GM23338 (cell line): ENCODE data around the gene CTRL. TPM values are rescaled to one million over a fixed set of nuclear protein-coding genes. Genes with fewer than 3 reads are reported as not detected.

ENCODE experiments used
- ATAC-seq: fragments of 200-7000 bp; cut with Tn5 transposase; 3 replicates; pipeline ENCODE4 v1.9.1; 2020
- DNase-seq: peaks from one replicate; pipeline ENCODE4 v3.0.0-alpha.2; 2015; ENCODE audit warnings: low spot score
- H2AFZ ChIP-seq: fragments of 200-600 bp; sonication (generic); 2 replicates; pipeline ENCODE4 v1.8.0; 2016; ENCODE audit warnings: antibody characterized with exemption, mild to moderate bottlenecking, moderate library complexity
- H3F3A ChIP-seq: fragments of 200-600 bp; sonication (generic); replicated peaks from 2 replicates; pipeline ENCODE4 v1.8.0; 2017; ENCODE audit warnings: antibody characterized with exemption, mixed run types, low read depth
- H3K27ac ChIP-seq: fragments of 200-600 bp; sonication (generic); 2 replicates; pipeline ENCODE4 v1.6.1; 2016; ENCODE audit warnings: low read depth
- H3K27me3 ChIP-seq: fragments of 200-600 bp; sonication (generic); 2 replicates; pipeline ENCODE4 v1.8.0; 2016; ENCODE audit warnings: mild to moderate bottlenecking, mixed run types, moderate library complexity; ENCODE audit not compliant: insufficient read depth
- H3K36me3 ChIP-seq: fragments of 200-600 bp; sonication (generic); 2 replicates; pipeline ENCODE4 v1.8.0; 2016; ENCODE audit warnings: mild to moderate bottlenecking; ENCODE audit not compliant: insufficient read depth
- H3K4me1 ChIP-seq: fragments of 200-600 bp; sonication (generic); 2 replicates; pipeline ENCODE4 v1.8.0; 2016; ENCODE audit warnings: mild to moderate bottlenecking, moderate library complexity; ENCODE audit not compliant: insufficient read depth
- H3K4me2 ChIP-seq: fragments of 200-600 bp; sonication (generic); 2 replicates; pipeline ENCODE4 v1.7.1; 2017; ENCODE audit warnings: mixed run types
- H3K4me3 ChIP-seq: fragments of 200-600 bp; sonication (generic); 2 replicates; pipeline ENCODE4 v1.6.1; 2016; ENCODE audit warnings: mixed run types
- H3K79me2 ChIP-seq: fragments of 200-600 bp; sonication (generic); replicated peaks from 2 replicates; pipeline ENCODE4 v1.8.0; 2017; ENCODE audit warnings: mild to moderate bottlenecking; ENCODE audit not compliant: insufficient read depth
- H3K9me2 ChIP-seq: fragments of 200-600 bp; sonication (generic); 2 replicates; pipeline ENCODE4 v1.8.0; 2017; ENCODE audit not compliant: insufficient read depth
- H4K20me1 ChIP-seq: fragments of 200-600 bp; sonication (generic); replicated peaks from 2 replicates; pipeline ENCODE4 v1.8.0; 2017; ENCODE audit warnings: mild to moderate bottlenecking; ENCODE audit not compliant: insufficient read depth
- H3K27ac Mint-ChIP-seq: 2 replicates; pipeline ENCODE4 v1.8.0; 2020; ENCODE audit warnings: inconsistent platforms, mild to moderate bottlenecking, moderate library complexity, mixed read lengths
- H3K27me3 Mint-ChIP-seq: 3 replicates; pipeline ENCODE4 v1.8.0; 2022; ENCODE audit warnings: low read depth, mild to moderate bottlenecking, moderate library complexity, mixed read lengths, inconsistent platforms; ENCODE audit not compliant: insufficient read depth, poor library complexity
- H3K36me3 Mint-ChIP-seq: 3 replicates; pipeline ENCODE4 v1.8.0; 2021; ENCODE audit warnings: low read depth, mild to moderate bottlenecking, inconsistent platforms, moderate library complexity, mixed read lengths
- H3K4me1 Mint-ChIP-seq: 3 replicates; pipeline ENCODE4 v1.8.0; 2020; ENCODE audit warnings: mild to moderate bottlenecking, inconsistent platforms, mixed read lengths
- H3K4me3 Mint-ChIP-seq: 3 replicates; pipeline ENCODE4 v1.8.0; 2021; ENCODE audit warnings: moderate library complexity, mild to moderate bottlenecking, inconsistent platforms, mixed read lengths
- H3K9me3 Mint-ChIP-seq: 3 replicates; pipeline ENCODE4 v1.8.0; 2020; ENCODE audit warnings: moderate library complexity, mild to moderate bottlenecking, inconsistent platforms, mixed read lengths
- CREB1 ChIP-seq: fragments of 250-450 bp; sonication (Bioruptor Pico); IDR thresholded peaks from 2 replicates; pipeline ENCODE4 v1.5.0; 2020; ENCODE audit warnings: low read depth, mild to moderate bottlenecking, moderate library complexity
- ZNF114 ChIP-seq: fragments of 250-450 bp; sonication (Bioruptor Pico); IDR thresholded peaks from 2 replicates; pipeline ENCODE4 v1.5.0; 2020; ENCODE audit warnings: mild to moderate bottlenecking, moderate library complexity
- ZNF331 ChIP-seq: fragments of 250-450 bp; sonication (Bioruptor Pico); IDR thresholded peaks from 2 replicates; pipeline ENCODE4 v1.5.0; 2020; ENCODE audit warnings: low read depth, mild to moderate bottlenecking, moderate library complexity
- polyA plus RNA-seq: library from polyadenylated mRNA; unstranded; fragments of >200 nt; fragmentation: Nextera tagmentation; extraction: Ambion mirVana; gene quantifications from 2 replicates; pipeline ENCODE4 v1.2.1, GENCODE V29; 2016
- total RNA-seq: library from RNA; depleted of rRNA; stranded (reverse); fragments of >200 nt; shearing (Covaris generic); gene quantifications from 2 replicates; pipeline ENCODE4 v1.2.3, GENCODE V29; 2014
- TF ChIP-seq, protein P1 (sequence below): fragments of 250-450 bp; sonication (Bioruptor Pico); IDR thresholded peaks from 2 replicates; pipeline ENCODE4 v1.5.0; 2020; ENCODE audit warnings: mild to moderate bottlenecking, moderate library complexity
- TF ChIP-seq, protein P2 (sequence below): IDR thresholded peaks from 2 replicates; pipeline ENCODE4 v1.6.1; 2016; ENCODE audit warnings: antibody characterized with exemption
- TF ChIP-seq, protein P3 (sequence below), 2 experiments: fragments of 200-600 bp in 1 of 2; sonication (generic) in 1 of 2; conservative IDR thresholded peaks; 2 replicates each; pipeline versions ENCODE4 v1.5.1 to v1.6.1; 2016 to 2017; ENCODE audit warnings: antibody characterized with exemption in 2 of 2, low read depth in 2 of 2, mild to moderate bottlenecking in 2 of 2, moderate library complexity in 1 of 2

Gene CTRL
- total and polyA plus RNA-seq, 2 experiments from 2014 or later, result 1.6 to 13.0 TPM

DNA sequence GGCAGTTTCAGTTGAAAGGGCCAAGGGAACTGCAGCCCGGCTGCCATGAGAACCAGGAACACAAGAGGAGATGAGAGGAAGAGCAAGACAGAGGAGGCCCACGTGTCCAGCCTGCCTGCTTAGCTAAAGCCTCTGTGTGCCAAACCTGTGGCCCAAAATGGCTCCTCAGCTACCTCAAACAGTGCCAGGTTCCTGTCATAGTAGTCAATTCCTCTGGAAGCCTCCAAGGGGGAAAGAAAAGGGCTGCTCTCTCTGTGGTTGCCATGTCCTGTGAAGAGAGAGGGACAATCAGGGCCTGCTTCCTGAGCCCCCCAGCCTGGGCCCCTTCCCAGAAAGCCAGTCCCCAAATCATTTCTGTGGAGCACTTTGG is 31.6 kb upstream of the CTRL start (continued):
- TF ChIP-seq, protein P1, sequence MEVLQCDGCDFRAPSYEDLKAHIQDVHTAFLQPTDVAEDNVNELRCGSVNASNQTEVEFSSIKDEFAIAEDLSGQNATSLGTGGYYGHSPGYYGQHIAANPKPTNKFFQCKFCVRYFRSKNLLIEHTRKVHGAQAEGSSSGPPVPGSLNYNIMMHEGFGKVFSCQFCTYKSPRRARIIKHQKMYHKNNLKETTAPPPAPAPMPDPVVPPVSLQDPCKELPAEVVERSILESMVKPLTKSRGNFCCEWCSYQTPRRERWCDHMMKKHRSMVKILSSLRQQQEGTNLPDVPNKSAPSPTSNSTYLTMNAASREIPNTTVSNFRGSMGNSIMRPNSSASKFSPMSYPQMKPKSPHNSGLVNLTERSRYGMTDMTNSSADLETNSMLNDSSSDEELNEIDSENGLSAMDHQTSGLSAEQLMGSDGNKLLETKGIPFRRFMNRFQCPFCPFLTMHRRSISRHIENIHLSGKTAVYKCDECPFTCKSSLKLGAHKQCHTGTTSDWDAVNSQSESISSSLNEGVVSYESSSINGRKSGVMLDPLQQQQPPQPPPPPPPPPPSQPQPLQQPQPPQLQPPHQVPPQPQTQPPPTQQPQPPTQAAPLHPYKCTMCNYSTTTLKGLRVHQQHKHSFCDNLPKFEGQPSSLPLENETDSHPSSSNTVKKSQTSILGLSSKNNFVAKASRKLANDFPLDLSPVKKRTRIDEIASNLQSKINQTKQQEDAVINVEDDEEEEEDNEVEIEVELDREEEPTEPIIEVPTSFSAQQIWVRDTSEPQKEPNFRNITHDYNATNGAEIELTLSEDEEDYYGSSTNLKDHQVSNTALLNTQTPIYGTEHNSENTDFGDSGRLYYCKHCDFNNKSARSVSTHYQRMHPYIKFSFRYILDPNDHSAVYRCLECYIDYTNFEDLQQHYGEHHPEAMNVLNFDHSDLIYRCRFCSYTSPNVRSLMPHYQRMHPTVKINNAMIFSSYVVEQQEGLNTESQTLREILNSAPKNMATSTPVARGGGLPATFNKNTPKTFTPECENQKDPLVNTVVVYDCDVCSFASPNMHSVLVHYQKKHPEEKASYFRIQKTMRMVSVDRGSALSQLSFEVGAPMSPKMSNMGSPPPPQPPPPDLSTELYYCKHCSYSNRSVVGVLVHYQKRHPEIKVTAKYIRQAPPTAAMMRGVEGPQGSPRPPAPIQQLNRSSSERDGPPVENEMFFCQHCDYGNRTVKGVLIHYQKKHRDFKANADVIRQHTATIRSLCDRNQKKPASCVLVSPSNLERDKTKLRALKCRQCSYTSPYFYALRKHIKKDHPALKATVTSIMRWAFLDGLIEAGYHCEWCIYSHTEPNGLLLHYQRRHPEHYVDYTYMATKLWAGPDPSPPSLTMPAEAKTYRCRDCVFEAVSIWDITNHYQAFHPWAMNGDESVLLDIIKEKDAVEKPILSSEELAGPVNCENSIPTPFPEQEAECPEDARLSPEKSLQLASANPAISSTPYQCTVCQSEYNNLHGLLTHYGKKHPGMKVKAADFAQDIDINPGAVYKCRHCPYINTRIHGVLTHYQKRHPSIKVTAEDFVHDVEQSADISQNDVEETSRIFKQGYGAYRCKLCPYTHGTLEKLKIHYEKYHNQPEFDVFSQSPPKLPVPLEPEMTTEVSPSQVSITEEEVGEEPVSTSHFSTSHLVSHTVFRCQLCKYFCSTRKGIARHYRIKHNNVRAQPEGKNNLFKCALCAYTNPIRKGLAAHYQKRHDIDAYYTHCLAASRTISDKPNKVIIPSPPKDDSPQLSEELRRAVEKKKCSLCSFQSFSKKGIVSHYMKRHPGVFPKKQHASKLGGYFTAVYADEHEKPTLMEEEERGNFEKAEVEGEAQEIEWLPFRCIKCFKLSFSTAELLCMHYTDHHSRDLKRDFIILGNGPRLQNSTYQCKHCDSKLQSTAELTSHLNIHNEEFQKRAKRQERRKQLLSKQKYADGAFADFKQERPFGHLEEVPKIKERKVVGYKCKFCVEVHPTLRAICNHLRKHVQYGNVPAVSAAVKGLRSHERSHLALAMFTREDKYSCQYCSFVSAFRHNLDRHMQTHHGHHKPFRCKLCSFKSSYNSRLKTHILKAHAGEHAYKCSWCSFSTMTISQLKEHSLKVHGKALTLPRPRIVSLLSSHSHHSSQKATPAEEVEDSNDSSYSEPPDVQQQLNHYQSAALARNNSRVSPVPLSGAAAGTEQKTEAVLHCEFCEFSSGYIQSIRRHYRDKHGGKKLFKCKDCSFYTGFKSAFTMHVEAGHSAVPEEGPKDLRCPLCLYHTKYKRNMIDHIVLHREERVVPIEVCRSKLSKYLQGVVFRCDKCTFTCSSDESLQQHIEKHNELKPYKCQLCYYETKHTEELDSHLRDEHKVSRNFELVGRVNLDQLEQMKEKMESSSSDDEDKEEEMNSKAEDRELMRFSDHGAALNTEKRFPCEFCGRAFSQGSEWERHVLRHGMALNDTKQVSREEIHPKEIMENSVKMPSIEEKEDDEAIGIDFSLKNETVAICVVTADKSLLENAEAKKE (CRISPR knock-in tag), result no peak
- no peak for TF ChIP-seq CREB1 (CRISPR knock-in tag)

DNA sequence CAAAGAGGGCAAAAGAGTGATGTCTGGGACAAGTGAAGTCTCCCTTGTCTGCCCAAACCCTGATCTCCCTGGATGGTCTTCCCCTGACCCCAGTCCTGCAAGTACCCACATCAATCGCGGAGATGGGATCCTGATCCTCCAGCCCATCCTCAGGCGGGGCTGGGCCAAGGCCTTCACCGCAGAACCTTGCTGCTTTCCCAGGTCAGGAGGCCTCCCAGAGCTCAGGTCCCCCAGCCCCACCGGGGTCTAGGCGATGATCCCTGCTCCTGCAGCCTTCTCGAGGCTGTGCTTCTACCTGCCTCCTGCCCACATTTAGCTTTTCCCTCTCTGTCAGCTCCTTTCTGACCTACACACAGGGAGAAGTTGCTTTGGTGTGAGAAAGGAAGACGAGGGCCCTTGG is 30.5 kb upstream of the CTRL start:
- Histone ChIP-seq H3K27ac (no peak overlapping the region), H3F3A (0 out of 2 replicates have a peak, but pooled peaks cover 10% of the 10 kb centered on the region), H3K4me1 (peaks cover 31% of the 10 kb centered on the region), H3K4me3 (no peak overlapping the region), H3K9me2 (no peaks in the 10 kb centered on the region), H3K79me2 (peaks cover 33% of the 10 kb centered on the region), H3K4me2 (no peak overlapping the region), H4K20me1 (peaks cover 25% of the 10 kb centered on the region), H2AFZ (no peak overlapping the region), H3K36me3 (peaks cover 4% of the 10 kb centered on the region), H3K27me3 (no peaks in the 10 kb centered on the region)
- H3K27me3 Mint-ChIP-seq, result peaks cover 7% of the 10 kb centered on the region
- H3K9me3 Mint-ChIP-seq, result no peaks in the 10 kb centered on the region; the same call in 2 of the 3 replicates
- peaks cover 34% of the 10 kb centered on the region for H3K4me1 Mint-ChIP-seq
- H3K36me3 Mint-ChIP-seq, result peaks cover 31% of the 10 kb centered on the region
- no peak overlapping the region for H3K27ac Mint-ChIP-seq
- no peak overlapping the region for H3K4me3 Mint-ChIP-seq
- ATAC-seq (no peak), DNase-seq (no peak)
- TF ChIP-seq, protein P2, sequence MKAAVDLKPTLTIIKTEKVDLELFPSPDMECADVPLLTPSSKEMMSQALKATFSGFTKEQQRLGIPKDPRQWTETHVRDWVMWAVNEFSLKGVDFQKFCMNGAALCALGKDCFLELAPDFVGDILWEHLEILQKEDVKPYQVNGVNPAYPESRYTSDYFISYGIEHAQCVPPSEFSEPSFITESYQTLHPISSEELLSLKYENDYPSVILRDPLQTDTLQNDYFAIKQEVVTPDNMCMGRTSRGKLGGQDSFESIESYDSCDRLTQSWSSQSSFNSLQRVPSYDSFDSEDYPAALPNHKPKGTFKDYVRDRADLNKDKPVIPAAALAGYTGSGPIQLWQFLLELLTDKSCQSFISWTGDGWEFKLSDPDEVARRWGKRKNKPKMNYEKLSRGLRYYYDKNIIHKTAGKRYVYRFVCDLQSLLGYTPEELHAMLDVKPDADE, result no peak
- TF ChIP-seq ZNF331 (no peak), ZNF114 (CRISPR knock-in tag) (no peak)
- TF ChIP-seq, protein P3, sequence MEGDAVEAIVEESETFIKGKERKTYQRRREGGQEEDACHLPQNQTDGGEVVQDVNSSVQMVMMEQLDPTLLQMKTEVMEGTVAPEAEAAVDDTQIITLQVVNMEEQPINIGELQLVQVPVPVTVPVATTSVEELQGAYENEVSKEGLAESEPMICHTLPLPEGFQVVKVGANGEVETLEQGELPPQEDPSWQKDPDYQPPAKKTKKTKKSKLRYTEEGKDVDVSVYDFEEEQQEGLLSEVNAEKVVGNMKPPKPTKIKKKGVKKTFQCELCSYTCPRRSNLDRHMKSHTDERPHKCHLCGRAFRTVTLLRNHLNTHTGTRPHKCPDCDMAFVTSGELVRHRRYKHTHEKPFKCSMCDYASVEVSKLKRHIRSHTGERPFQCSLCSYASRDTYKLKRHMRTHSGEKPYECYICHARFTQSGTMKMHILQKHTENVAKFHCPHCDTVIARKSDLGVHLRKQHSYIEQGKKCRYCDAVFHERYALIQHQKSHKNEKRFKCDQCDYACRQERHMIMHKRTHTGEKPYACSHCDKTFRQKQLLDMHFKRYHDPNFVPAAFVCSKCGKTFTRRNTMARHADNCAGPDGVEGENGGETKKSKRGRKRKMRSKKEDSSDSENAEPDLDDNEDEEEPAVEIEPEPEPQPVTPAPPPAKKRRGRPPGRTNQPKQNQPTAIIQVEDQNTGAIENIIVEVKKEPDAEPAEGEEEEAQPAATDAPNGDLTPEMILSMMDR (conservative IDR thresholded peaks at IDR 0.05; ENCODE audit: low read depth in 2 of 2), result no peak
- TF ChIP-seq, protein P1 (CRISPR knock-in tag), result no peak
